HT1080 (cell line): ENCODE results near the gene KIAA1549. TPM values are rescaled to one million over a fixed set of nuclear protein-coding genes. Genes with fewer than 3 reads are reported as not detected.
A peak's percentile ranks its signal among the peaks of the same experiment; 100 is the strongest.

ENCODE experiments used
- DNase-seq: peaks from one replicate; pipeline ENCODE4 v3.0.0-alpha.2; 2015; ENCODE audit warnings: low read depth
- total RNA-seq: library from RNA; depleted of rRNA; stranded (reverse); fragments of >200 nt; shearing (Covaris generic); gene quantifications from 2 replicates; pipeline ENCODE4 v1.2.3, GENCODE V29; 2014

The KIAA1549 gene
- total RNA-seq, 1 experiment from 2014 or later, result 4.1 TPM

- DNase-seq, result no peak
These were observed 5.7 kb downstream of the KIAA1549 start for GRCh38 chr7:138975343-138976104.

GRCh38 chr7:138974675-138975292, 6.4 kb downstream of the KIAA1549 start:
- no peak for DNase-seq

- no peak for DNase-seq
These were observed 7.1 kb downstream of the KIAA1549 start for GRCh38 chr7:138974103-138974502.

- no peak for DNase-seq
These were observed 10.2 kb downstream of the KIAA1549 start for GRCh38 chr7:138970952-138971351.

- DNase-seq, result no peak
These were observed 10.7 kb downstream of the KIAA1549 start for GRCh38 chr7:138970446-138970845.

- DNase-seq, result no peak
These were observed 14.0 kb downstream of the KIAA1549 start for GRCh38 chr7:138967159-138967558.

GRCh38 chr7:138964624-138965436, 16.4 kb downstream of the KIAA1549 start:
- no peak for DNase-seq

GRCh38 chr7:138963675-138964074, 17.5 kb downstream of the KIAA1549 start:
- DNase-seq, result no peak

- DNase-seq, result no peak
These were observed 18.5 kb downstream of the KIAA1549 start for GRCh38 chr7:138962561-138963270.

- no peak for DNase-seq
These were observed 20.0 kb downstream of the KIAA1549 start for GRCh38 chr7:138961159-138961558.

GRCh38 chr7:138958391-138958956, 22.7 kb downstream of the KIAA1549 start:
- DNase-seq, result no peak

GRCh38 chr7:138957753-138958390, 23.3 kb downstream of the KIAA1549 start:
- DNase-seq, result no peak

GRCh38 chr7:138957217-138957616, 24.0 kb downstream of the KIAA1549 start:
- DNase-seq, result no peak

GRCh38 chr7:138954545-138955475, 26.4 kb downstream of the KIAA1549 start:
- no peak for DNase-seq

GRCh38 chr7:138952791-138953190, 28.4 kb downstream of the KIAA1549 start:
- no peak for DNase-seq

GRCh38 chr7:138951953-138952352, 29.2 kb downstream of the KIAA1549 start:
- no peak for DNase-seq

GRCh38 chr7:138949421-138950088, 31.6 kb downstream of the KIAA1549 start:
- no peak for DNase-seq

GRCh38 chr7:138948403-138948802, 32.8 kb downstream of the KIAA1549 start:
- peak; percentile 8 for DNase-seq

GRCh38 chr7:138945821-138946220, 35.4 kb downstream of the KIAA1549 start:
- DNase-seq, result no peak
